ENCODE measurements around the gene RFT1. TPM values are rescaled to one million over a fixed set of nuclear protein-coding genes. Genes with fewer than 3 reads are reported as not detected.
A peak's percentile ranks its signal among the peaks of the same experiment; 100 is the strongest.

The RFT1 gene
- total RNA-seq, 5 donors from 2014 or later (not counting 1 experiment from before 2014, with no cell fraction given) = 14.4 to 27.8 (median 26.6) TPM

DNA sequence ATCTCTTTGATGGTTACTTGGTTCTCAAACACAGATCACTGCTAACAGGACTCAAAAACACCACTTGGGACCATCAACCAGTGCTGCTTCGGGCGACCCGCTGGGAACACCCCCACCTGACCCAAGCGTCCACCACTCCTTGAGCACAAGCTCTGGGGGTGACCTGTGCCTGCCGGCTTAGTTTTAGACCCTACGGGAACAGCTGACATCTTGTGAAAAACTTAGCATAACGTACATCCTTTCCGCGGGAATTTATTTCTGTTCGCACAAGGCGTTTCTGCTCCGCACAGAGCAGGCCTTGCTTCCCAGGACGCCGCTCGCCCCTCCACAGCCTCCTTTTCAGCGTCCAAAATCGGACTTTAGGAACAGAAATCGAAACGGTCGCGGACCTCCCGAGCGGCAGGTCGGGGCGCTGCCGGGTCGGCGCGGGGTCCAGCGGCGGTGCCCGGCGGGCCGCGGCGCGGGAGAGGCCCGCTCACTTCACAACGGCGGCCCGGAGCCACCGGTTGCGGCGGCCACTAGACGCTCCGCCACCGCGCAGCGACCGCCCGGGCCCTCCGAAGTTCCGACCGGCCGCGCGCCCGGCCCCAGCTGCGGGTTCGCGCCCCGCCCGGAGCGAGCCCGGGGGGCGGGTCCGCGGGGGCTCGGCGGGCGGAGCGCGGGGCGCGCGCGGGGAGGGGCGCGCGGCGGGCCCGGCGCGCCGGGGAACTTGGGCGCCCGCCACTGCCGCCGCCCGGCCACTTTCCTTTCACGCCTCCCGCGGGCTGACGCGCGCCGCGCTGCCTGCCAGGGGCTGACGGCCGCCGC lies 85.3 kb downstream of the RFT1 start:
- peak overlapping the region; percentile 98 to 99 for H3K27ac Mint-ChIP-seq
- CTCF ChIA-PET = no interaction called here
- no peaks in the 10 kb centered on the region for H3K27me3 ChIP-seq (replicated peaks in 1 of 2; ENCODE audit: control insufficient read depth in 2 of 2, extremely low read depth in 1 of 2, insufficient read depth in 2 of 2, low read length in 1 of 2)
- WGBS (ENCODE audit: insufficient coverage) = under 1% methylated on average over 101 of the region's 101 CpGs
- no peaks in the 10 kb centered on the region for H3K9me3 Mint-ChIP-seq
- H3K27me3 Mint-ChIP-seq = no peaks in the 10 kb centered on the region
- peaks cover 6 to 19% of the 10 kb centered on the region in 2 experiments for H3K4me1 ChIP-seq (ENCODE audit: control insufficient read depth in 1 of 2, extremely low read depth in 1 of 2, insufficient read depth in 2 of 2, low read length in 2 of 2)
- peak overlapping the region; percentile 89 to 98 (median 94) for H3K4me3 Mint-ChIP-seq
- ATAC-seq (replicated peaks in 1 of 4) = peak; percentile 4 to 65 (median 56)
- DNase-seq = peak; percentile 22 to 87 (median 60)
- H3K36me3 Mint-ChIP-seq = no peaks in the 10 kb centered on the region
- POLR2A ChIA-PET = interaction anchor here (0.5 to 1.2 kb wide), 3 partner anchors 12 to 1656 kb away, joined by 3 to 6 read pairs (median 5); no protein-coding TSS in a partner anchor
- no peaks in the 10 kb centered on the region for H3K36me3 ChIP-seq (ENCODE audit: control insufficient read depth in 2 of 2, extremely low read depth in 1 of 2, insufficient read depth in 1 of 2, low read length in 1 of 2)
- peak overlapping the region; percentile 67 to 87 for H3K4me3 ChIP-seq (ENCODE audit: control insufficient read depth in 1 of 2, extremely low read depth in 1 of 2, low read length in 1 of 2)
- H3K9me3 ChIP-seq = no peaks in the 10 kb centered on the region
- H3K27ac ChIP-seq (ENCODE audit: low read length) = peak overlapping the region; percentile 94
- H3K4me1 Mint-ChIP-seq = peaks cover 49 to 56% (median 50%) of the 10 kb centered on the region in 3 donors

GRCh38 chr3:53044371-53044710 lies 85.9 kb downstream of the RFT1 start:
- CTCF ChIA-PET = no interaction called here
- POLR2A ChIA-PET = interaction anchor here in 1 of 2 donors (0.8 kb wide), 1 partner anchor 11 kb away, joined by 3 read pairs; no protein-coding TSS in a partner anchor
- ATAC-seq (replicated peaks in 1 of 4) (no peak), DNase-seq (peak in 2 of 35 experiments; percentile 6 to 21)
- H3K27me3 Mint-ChIP-seq = no peaks in the 10 kb centered on the region
- H3K9me3 ChIP-seq = no peaks in the 10 kb centered on the region
- peak overlapping the region; percentile 94 for H3K27ac ChIP-seq (ENCODE audit: low read length)
- H3K9me3 Mint-ChIP-seq = no peaks in the 10 kb centered on the region
- H3K4me3 ChIP-seq (ENCODE audit: control insufficient read depth in 1 of 2, extremely low read depth in 1 of 2, low read length in 1 of 2) = peak overlapping the region; percentile 67 to 87
- H3K4me1 Mint-ChIP-seq = peaks cover 50 to 59% (median 51%) of the 10 kb centered on the region in 3 donors
- no peaks in the 10 kb centered on the region for H3K27me3 ChIP-seq (replicated peaks in 1 of 2; ENCODE audit: control insufficient read depth in 2 of 2, extremely low read depth in 1 of 2, insufficient read depth in 2 of 2, low read length in 1 of 2)
- no peaks in the 10 kb centered on the region for H3K36me3 Mint-ChIP-seq
- H3K36me3 ChIP-seq (ENCODE audit: control insufficient read depth in 2 of 2, extremely low read depth in 1 of 2, insufficient read depth in 1 of 2, low read length in 1 of 2) = no peaks in the 10 kb centered on the region
- 54% methylated on average over 6 of the region's 11 CpGs for whole genome bisulfite sequencing (ENCODE audit: insufficient coverage)
- peak overlapping the region; percentile 98 to 99 for H3K27ac Mint-ChIP-seq
- peaks cover 6 to 19% of the 10 kb centered on the region in 2 experiments for H3K4me1 ChIP-seq (ENCODE audit: control insufficient read depth in 1 of 2, extremely low read depth in 1 of 2, insufficient read depth in 2 of 2, low read length in 2 of 2)
- peak overlapping the region; percentile 89 to 98 (median 94) for H3K4me3 Mint-ChIP-seq

DNA sequence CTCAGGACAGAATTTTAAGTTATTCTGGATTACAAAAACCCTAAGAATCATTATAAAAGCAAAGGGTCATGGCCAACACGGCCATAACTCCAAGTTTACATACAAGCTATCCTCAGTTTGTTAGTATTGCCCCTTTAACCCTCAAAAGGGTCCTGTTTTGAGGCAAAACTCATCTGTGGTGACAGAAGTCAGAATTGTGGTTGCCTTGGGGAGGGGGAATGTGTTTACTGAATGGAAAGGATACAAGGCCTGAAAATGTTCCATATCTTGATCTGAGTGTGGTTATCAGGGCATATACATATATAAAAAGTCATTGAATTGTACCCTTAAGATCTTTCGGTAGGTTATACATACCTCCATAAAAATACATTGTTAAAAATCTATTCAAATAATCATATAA lies 86.5 kb downstream of the RFT1 start:
- H3K4me3 ChIP-seq (ENCODE audit: control insufficient read depth in 1 of 2, extremely low read depth in 1 of 2, low read length in 1 of 2) = no peak overlapping the region
- Mint-ChIP-seq H3K4me3 (peak overlapping the region; percentile 89 to 98 (median 94)), H3K27me3 (no peaks in the 10 kb centered on the region), H3K36me3 (no peaks in the 10 kb centered on the region), H3K27ac (peak overlapping the region; percentile 98 to 99), H3K4me1 (peaks cover 56 to 65% (median 57%) of the 10 kb centered on the region in 3 donors), H3K9me3 (no peaks in the 10 kb centered on the region)
- CTCF ChIA-PET = no interaction called here
- ATAC-seq (replicated peaks in 1 of 4) = no peak
- DNase-seq = no peak
- H3K36me3 ChIP-seq (ENCODE audit: control insufficient read depth in 2 of 2, extremely low read depth in 1 of 2, insufficient read depth in 1 of 2, low read length in 1 of 2) = no peaks in the 10 kb centered on the region
- WGBS (ENCODE audit: insufficient coverage) = no CpG with 5 or more reads among the region's 2 CpGs
- H3K9me3 ChIP-seq = no peaks in the 10 kb centered on the region
- POLR2A ChIA-PET = no interaction called here
- peaks cover 6 to 19% of the 10 kb centered on the region in 2 experiments for H3K4me1 ChIP-seq (ENCODE audit: control insufficient read depth in 1 of 2, extremely low read depth in 1 of 2, insufficient read depth in 2 of 2, low read length in 2 of 2)
- H3K27ac ChIP-seq (ENCODE audit: low read length) = peak overlapping the region; percentile 94
- H3K27me3 ChIP-seq (replicated peaks in 1 of 2; ENCODE audit: control insufficient read depth in 2 of 2, extremely low read depth in 1 of 2, insufficient read depth in 2 of 2, low read length in 1 of 2) = no peaks in the 10 kb centered on the region

DNA sequence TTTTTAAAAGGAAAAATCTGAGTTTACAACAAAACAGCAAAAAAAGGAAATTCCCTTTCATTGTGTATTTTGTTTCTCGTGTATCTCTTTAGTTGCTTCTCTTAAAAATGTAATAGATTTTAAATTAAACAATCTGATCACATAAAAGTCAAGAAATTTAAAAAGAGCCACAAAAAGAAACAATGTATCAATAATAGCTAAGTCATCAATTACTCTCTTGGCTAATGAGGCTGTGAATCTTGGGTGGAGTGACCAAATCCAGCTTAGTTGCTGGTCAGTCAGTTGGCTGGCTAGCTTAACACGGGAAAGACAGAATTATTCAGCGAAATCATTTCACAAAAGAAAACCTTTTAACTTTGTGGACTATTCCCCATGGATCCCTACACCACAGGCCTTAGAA lies 87.6 kb downstream of the RFT1 start:
- no peaks in the 10 kb centered on the region for H3K9me3 Mint-ChIP-seq
- CTCF ChIA-PET = interaction anchor here in 1 of 2 donors (0.6 kb wide), 1 partner anchor 11 kb away, joined by 3 read pairs; no protein-coding TSS in a partner anchor
- WGBS (ENCODE audit: insufficient coverage) = no CpG with 5 or more reads among the region's 3 CpGs
- H3K27me3 Mint-ChIP-seq = no peaks in the 10 kb centered on the region
- no peak for DNase-seq
- peak overlapping the region; percentile 40 to 89 (median 46) for H3K4me3 Mint-ChIP-seq
- Histone ChIP-seq H3K27ac (ENCODE audit: low read length) (no peak overlapping the region), H3K36me3 (ENCODE audit: control insufficient read depth in 2 of 2, extremely low read depth in 1 of 2, insufficient read depth in 1 of 2, low read length in 1 of 2) (no peaks in the 10 kb centered on the region), H3K4me1 (ENCODE audit: control insufficient read depth in 1 of 2, extremely low read depth in 1 of 2, insufficient read depth in 2 of 2, low read length in 2 of 2) (peaks cover 6 to 19% of the 10 kb centered on the region in 2 experiments), H3K27me3 (replicated peaks in 1 of 2; ENCODE audit: control insufficient read depth in 2 of 2, extremely low read depth in 1 of 2, insufficient read depth in 2 of 2, low read length in 1 of 2) (no peaks in the 10 kb centered on the region), H3K9me3 (no peaks in the 10 kb centered on the region), H3K4me3 (ENCODE audit: control insufficient read depth in 1 of 2, extremely low read depth in 1 of 2, low read length in 1 of 2) (no peak overlapping the region)
- no peak for ATAC-seq (replicated peaks in 1 of 4)
- peaks cover 63 to 70% (median 65%) of the 10 kb centered on the region in 3 donors for H3K4me1 Mint-ChIP-seq
- peak overlapping the region; percentile 98 to 99 for H3K27ac Mint-ChIP-seq
- peaks cover 5% of the 10 kb centered on the region for H3K36me3 Mint-ChIP-seq
- POLR2A ChIA-PET = no interaction called here

GRCh38 chr3:53040351-53040820 lies 89.8 kb downstream of the RFT1 start:
- ChIA-PET CTCF (no interaction called here), POLR2A (interaction anchor here in 1 of 2 donors (0.5 kb wide), 1 partner anchor 57 kb away, joined by 3 read pairs; no protein-coding TSS in a partner anchor)
- Histone ChIP-seq H3K9me3 (no peaks in the 10 kb centered on the region), H3K36me3 (ENCODE audit: control insufficient read depth in 2 of 2, extremely low read depth in 1 of 2, insufficient read depth in 1 of 2, low read length in 1 of 2) (no peaks in the 10 kb centered on the region), H3K27ac (ENCODE audit: low read length) (no peak overlapping the region), H3K4me1 (ENCODE audit: control insufficient read depth in 1 of 2, extremely low read depth in 1 of 2, insufficient read depth in 2 of 2, low read length in 2 of 2) (peaks cover 6 to 24% of the 10 kb centered on the region in 2 experiments), H3K27me3 (replicated peaks in 1 of 2; ENCODE audit: control insufficient read depth in 2 of 2, extremely low read depth in 1 of 2, insufficient read depth in 2 of 2, low read length in 1 of 2) (no peaks in the 10 kb centered on the region), H3K4me3 (ENCODE audit: control insufficient read depth in 1 of 2, extremely low read depth in 1 of 2, low read length in 1 of 2) (no peak overlapping the region)
- H3K9me3 Mint-ChIP-seq = no peaks in the 10 kb centered on the region
- ATAC-seq (replicated peaks in 1 of 4) (no peak), DNase-seq (no peak)
- peaks cover 5% of the 10 kb centered on the region for H3K36me3 Mint-ChIP-seq
- peaks cover 73 to 82% (median 76%) of the 10 kb centered on the region in 3 donors for H3K4me1 Mint-ChIP-seq
- H3K27ac Mint-ChIP-seq = peak overlapping the region; percentile 58 to 86
- H3K4me3 Mint-ChIP-seq = peak overlapping the region in 1 of 3 donors; percentile 4
- no peaks in the 10 kb centered on the region for H3K27me3 Mint-ChIP-seq

- 40% methylated on average over 1 of the region's 2 CpGs for WGBS (ENCODE audit: insufficient coverage)
- Histone ChIP-seq H3K36me3 (ENCODE audit: control insufficient read depth in 2 of 2, extremely low read depth in 1 of 2, insufficient read depth in 1 of 2, low read length in 1 of 2) (no peaks in the 10 kb centered on the region), H3K4me1 (ENCODE audit: control insufficient read depth in 1 of 2, extremely low read depth in 1 of 2, insufficient read depth in 2 of 2, low read length in 2 of 2) (peaks cover 6 to 28% of the 10 kb centered on the region in 2 experiments), H3K27me3 (replicated peaks in 1 of 2; ENCODE audit: control insufficient read depth in 2 of 2, extremely low read depth in 1 of 2, insufficient read depth in 2 of 2, low read length in 1 of 2) (no peaks in the 10 kb centered on the region), H3K27ac (ENCODE audit: low read length) (no peak overlapping the region), H3K4me3 (ENCODE audit: control insufficient read depth in 1 of 2, extremely low read depth in 1 of 2, low read length in 1 of 2) (no peak overlapping the region), H3K9me3 (no peaks in the 10 kb centered on the region)
- Mint-ChIP-seq H3K36me3 (peaks cover 5% of the 10 kb centered on the region), H3K27me3 (no peaks in the 10 kb centered on the region), H3K4me1 (peaks cover 73 to 84% (median 81%) of the 10 kb centered on the region in 3 donors), H3K27ac (peak overlapping the region; percentile 74), H3K4me3 (no peak overlapping the region), H3K9me3 (no peaks in the 10 kb centered on the region)
- DNase-seq (no peak), ATAC-seq (replicated peaks in 1 of 4) (no peak)
- POLR2A ChIA-PET = no interaction called here
- CTCF ChIA-PET = no interaction called here
These were observed 90.9 kb downstream of the RFT1 start for GRCh38 chr3:53039376-53039752.

Data from T-cell (primary cell).